IMR-90 (cell line): ENCODE data around the gene POLR2J2. TPM values are rescaled to one million over a fixed set of nuclear protein-coding genes. Genes with fewer than 3 reads are reported as not detected.
"Not testable (repeated sequence)": the region's sequence is repeated elsewhere in the genome, so short reads cannot be mapped to it uniquely, and the experiment has no call there.

ENCODE experiments used
- ATAC-seq: fragments of 200-7000 bp; cut with Tn5 transposase; 2 replicates; pipeline ENCODE4 v1.9.1; 2020; ENCODE audit warnings: low read depth, mild to moderate bottlenecking, moderate library complexity
- BruUV-seq: library from RNA; stranded (reverse); fragments of 400-500 nt; replicated peaks from 2 replicates; lab custom pipeline; 2021; lab: Mats Ljungman, UMichigan
- CTCF ChIA-PET: fragments of 300-600 bp; formaldehyde crosslinking; extraction: SDS; loops from one replicate; lab custom pipeline; 2021; ENCODE audit warnings: antibody characterized with exemption; lab: Yijun Ruan, JAX
- POLR2A ChIA-PET: fragments of 300-600 bp; sonication (Branson Sonifier 250); formaldehyde crosslinking; loops from one replicate; lab custom pipeline; 2022; ENCODE audit warnings: antibody characterized with exemption; ENCODE audit not compliant: unreplicated experiment; lab: Charles Lee
- DNase-seq: peaks from one replicate; pipeline ENCODE4 v3.0.0; 2013
- H2AFZ ChIP-seq: replicated peaks from 2 replicates; pipeline ENCODE3; 2013; ENCODE audit warnings: low read length, mild to moderate bottlenecking; ENCODE audit not compliant: poor library complexity
- H2AK5ac ChIP-seq: 2 replicates; pipeline ENCODE4 v1.6.1; 2013; ENCODE audit warnings: low read depth, low read length, inconsistent platforms
- H2AK9ac ChIP-seq: replicated peaks from 2 replicates; pipeline ENCODE3; 2013; ENCODE audit warnings: mild to moderate bottlenecking, low read depth, low read length, moderate library complexity; ENCODE audit not compliant: poor library complexity
- H2BK120ac ChIP-seq: 2 replicates; pipeline ENCODE4 v1.6.1; 2013; ENCODE audit warnings: low read depth, low read length, inconsistent platforms
- H2BK15ac ChIP-seq: 3 replicates; pipeline ENCODE4 v1.6.1; 2013; ENCODE audit warnings: low read depth, low read length, inconsistent platforms
- H2BK20ac ChIP-seq: 2 replicates; pipeline ENCODE4 v1.6.1; 2013; ENCODE audit warnings: low read depth, mild to moderate bottlenecking, inconsistent platforms, low read length, moderate library complexity
- H2BK5ac ChIP-seq: 2 replicates; pipeline ENCODE4 v1.6.1; 2013; ENCODE audit warnings: mild to moderate bottlenecking, low read depth, low read length, inconsistent platforms; ENCODE audit not compliant: poor library complexity, severe bottlenecking
- H3K14ac ChIP-seq: replicated peaks from 2 replicates; pipeline ENCODE4 v1.6.1; 2013; ENCODE audit warnings: low read depth, low read length, inconsistent platforms
- H3K18ac ChIP-seq: 2 replicates; pipeline ENCODE4 v1.6.1; 2013; ENCODE audit warnings: low read depth, low read length, control low read depth
- H3K23ac ChIP-seq: 2 replicates; pipeline ENCODE4 v1.6.1; 2013; ENCODE audit warnings: low read depth, low read length, inconsistent platforms
- H3K27ac ChIP-seq: 2 replicates; pipeline ENCODE4 v1.5.1; 2013; ENCODE audit warnings: mild to moderate bottlenecking, control low read depth, low read length; ENCODE audit not compliant: insufficient read depth
- H3K27me3 ChIP-seq: 2 replicates; pipeline ENCODE4 v1.6.1; 2013; ENCODE audit warnings: low read length; ENCODE audit not compliant: control insufficient read depth, insufficient read depth
- H3K36me3 ChIP-seq: 2 replicates; pipeline ENCODE4 v1.6.1; 2013; ENCODE audit warnings: low read length, mixed read lengths; ENCODE audit not compliant: control insufficient read depth, insufficient read depth
- H3K4ac ChIP-seq: 2 replicates; pipeline ENCODE4 v1.6.1; 2013; ENCODE audit warnings: low read depth, low read length, inconsistent platforms
- H3K4me1 ChIP-seq: 2 replicates; pipeline ENCODE4 v1.6.1; 2013; ENCODE audit warnings: low read length, mixed read lengths; ENCODE audit not compliant: control insufficient read depth, insufficient read depth
- H3K4me2 ChIP-seq: 2 replicates; pipeline ENCODE4 v1.6.1; 2013; ENCODE audit warnings: low read depth, mild to moderate bottlenecking, control low read depth, low read length, moderate library complexity
- H3K4me3 ChIP-seq: 2 replicates; pipeline ENCODE4 v1.5.1; 2013; ENCODE audit warnings: low read depth, mild to moderate bottlenecking, control low read depth, low read length, moderate library complexity; ENCODE audit not compliant: insufficient read depth
- H3K56ac ChIP-seq: 2 replicates; pipeline ENCODE4 v1.6.1; 2013; ENCODE audit warnings: low read length, inconsistent platforms; ENCODE audit not compliant: insufficient read depth; ENCODE audit errors: extremely low read depth
- H3K79me1 ChIP-seq, 2 experiments: 2 replicates each; pipeline ENCODE4 v1.6.1; 2013; ENCODE audit warnings: low read length in 2 of 2, inconsistent platforms in 1 of 2, low read depth in 1 of 2
- H3K9ac ChIP-seq: 2 replicates; pipeline ENCODE4 v1.6.1; 2013; ENCODE audit warnings: low read depth, low read length, control low read depth
- H3K9me1 ChIP-seq: 2 replicates; pipeline ENCODE4 v1.6.1; 2013; ENCODE audit warnings: low read length, inconsistent platforms; ENCODE audit not compliant: insufficient read depth
- H3K9me3 ChIP-seq: 2 replicates; pipeline ENCODE4 v1.6.1; 2013; ENCODE audit warnings: low read length; ENCODE audit not compliant: control insufficient read depth, insufficient read depth
- H4K20me1 ChIP-seq: 2 replicates; pipeline ENCODE4 v1.6.1; 2013; ENCODE audit warnings: low read length, inconsistent platforms; ENCODE audit not compliant: insufficient read depth
- H4K5ac ChIP-seq: 2 replicates; pipeline ENCODE4 v1.6.1; 2013; ENCODE audit warnings: mild to moderate bottlenecking, low read depth, low read length, control low read depth
- H4K8ac ChIP-seq, 2 experiments: 2 replicates each; pipeline ENCODE4 v1.6.1; 2013; ENCODE audit warnings: low read depth in 2 of 2, low read length in 2 of 2, control low read depth in 1 of 2, inconsistent platforms in 1 of 2
- H4K91ac ChIP-seq: 2 replicates; pipeline ENCODE4 v1.6.1; 2013; ENCODE audit warnings: low read depth, low read length, inconsistent platforms; ENCODE audit not compliant: insufficient read depth
- WGBS, 2 experiments: methylation state at CpG; one replicate each; pipeline versions ENCODE4 v1.1.5 to v1.1.7; 2013; ENCODE audit warnings: missing lambda C conversion rate in 2 of 2; ENCODE audit not compliant: insufficient read length in 1 of 2; ENCODE audit errors: extremely low coverage in 2 of 2; 5-methylcytosine and 5-hydroxymethylcytosine counted together
- dilution Hi-C: fragments of 300-500 bp; cut with HindIII; formaldehyde crosslinking; loops from one replicate; pipeline ENCODE4 v1.14.3; 2018; ENCODE audit warnings: low sequenced_read_pairs; ENCODE audit not compliant: unreplicated experiment
- in situ Hi-C: fragments of 300-500 bp; cut with MboI; formaldehyde crosslinking; loops from 3 replicates; pipeline ENCODE4 v1.14.3; 2019; ENCODE audit warnings: low sequenced_read_pairs, inconsistent platforms, mixed read lengths
- intact Hi-C: fragments of 100-400 bp; cut with micrococcal nuclease; formaldehyde crosslinking; loops from 2 replicates; pipeline ENCODE4 v1.10.0; 2022
- polyA plus RNA-seq, 3 experiments: library from polyadenylated mRNA; depleted of rRNA; stranded (reverse); fragments of >200 nt; gene quantifications; 2 replicates each; pipeline ENCODE4 v1.2.3, GENCODE V29; 2012; ENCODE audit warnings: low replicate concordance in 1 of 3
- total RNA-seq: library from RNA; depleted of rRNA; stranded (reverse); fragments of >200 nt; gene quantifications from 2 replicates; pipeline ENCODE4 v1.2.3, GENCODE V29; 2012

The POLR2J2 gene
- total and polyA plus RNA-seq, 2 of the 4 experiments (the other 2 are of a cell fraction), result 1.3 to 1.6 TPM

GRCh38 chr7:102618122-102618521 is 53.3 kb downstream of the POLR2J2 start:
- intact Hi-C loops, result not testable (repeated sequence)
- no CpG with 5 or more reads among the region's 8 CpGs for WGBS, 2 experiments

DNA sequence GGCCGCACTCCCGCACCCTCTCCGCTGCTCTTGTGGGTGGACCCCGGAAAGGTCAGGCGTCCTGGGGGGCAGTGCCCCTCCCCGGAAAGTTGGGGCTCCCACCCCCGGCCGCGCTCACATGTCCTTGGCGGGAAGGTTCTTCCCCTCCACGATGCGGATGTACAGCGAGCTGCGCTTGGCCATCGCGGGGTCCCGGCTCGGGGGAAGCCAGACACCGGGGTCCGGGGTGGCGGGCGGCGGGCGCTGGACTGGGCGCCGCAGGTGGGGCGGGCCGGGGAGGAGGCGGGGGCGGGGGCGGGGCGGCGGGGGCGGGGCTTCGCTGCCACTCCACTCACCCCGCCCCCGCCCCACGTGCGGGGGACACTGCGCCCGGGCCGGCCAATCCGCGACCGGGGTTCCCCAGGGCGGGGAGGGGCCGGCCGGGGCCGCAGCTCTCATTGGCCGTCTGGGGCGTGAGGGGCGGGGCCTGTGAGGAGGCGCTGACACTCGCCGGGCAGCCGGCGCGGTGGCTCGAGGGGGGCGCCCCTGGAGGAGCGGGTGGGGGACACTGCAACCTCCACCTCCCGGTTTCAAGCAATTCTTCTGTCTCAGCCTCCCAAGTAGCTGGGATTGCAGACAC is 54.8 kb downstream of the POLR2J2 start, which contains the start of gene RASA4:
Gene RASA4 (minus strand): TSS at position 250 of the 619 bp plus-strand sequence. CDS start 67 bp downstream, at position 183.
- H3K56ac ChIP-seq, H3K9me3 ChIP-seq, CTCF ChIA-PET, H4K5ac ChIP-seq, H3K27me3 ChIP-seq, H2BK120ac ChIP-seq, H3K9me1 ChIP-seq, H2AK5ac ChIP-seq, H3K27ac ChIP-seq, POLR2A ChIA-PET, H2BK5ac ChIP-seq, H3K4me1 ChIP-seq, H3K18ac ChIP-seq, H4K20me1 ChIP-seq, H4K8ac ChIP-seq, dilution Hi-C loops, H3K4ac ChIP-seq, H2AK9ac ChIP-seq, H3K36me3 ChIP-seq, DNase-seq, H3K79me1 ChIP-seq, H2BK20ac ChIP-seq, in situ Hi-C loops, BruUV-seq, H2AFZ ChIP-seq, H2BK15ac ChIP-seq, H3K23ac ChIP-seq, intact Hi-C loops, H3K14ac ChIP-seq, H4K91ac ChIP-seq: not testable (repeated sequence)
- H3K4me2 ChIP-seq, result peak within 1 kb of the TSS; percentile 50; the same call in 1 of the 2 replicates
- ATAC-seq, result peak; percentile 99
- peak within 1 kb of the TSS; percentile 53; the same call in 1 of the 2 replicates for H3K4me3 ChIP-seq
- no CpG with 5 or more reads among the region's 62 CpGs for WGBS, 2 experiments
- peak within 1 kb of the TSS; percentile 70; the same call in 1 of the 2 replicates for H3K9ac ChIP-seq

More at GRCh38 chr7:102618122-102618521, 53.3 kb downstream of the POLR2J2 start:
- H2AFZ ChIP-seq, CTCF ChIA-PET, in situ Hi-C loops, H3K23ac ChIP-seq, H3K9ac ChIP-seq, H3K4me3 ChIP-seq, dilution Hi-C loops, H4K20me1 ChIP-seq, H4K5ac ChIP-seq, H3K36me3 ChIP-seq, H2BK15ac ChIP-seq, ATAC-seq, H2BK5ac ChIP-seq, H3K27me3 ChIP-seq, H3K4me2 ChIP-seq, H3K4ac ChIP-seq, H4K8ac ChIP-seq, H2AK9ac ChIP-seq, H2BK20ac ChIP-seq, H3K18ac ChIP-seq, DNase-seq, H3K56ac ChIP-seq, H4K91ac ChIP-seq, H3K27ac ChIP-seq, H3K9me3 ChIP-seq, H3K14ac ChIP-seq, H3K4me1 ChIP-seq, H2BK120ac ChIP-seq, H3K9me1 ChIP-seq, POLR2A ChIA-PET, BruUV-seq, H2AK5ac ChIP-seq, H3K79me1 ChIP-seq: not testable (repeated sequence)
